IMR-90 (cell line): ENCODE results near the gene CIT.

Source experiments
- BHLHE40 ChIP-seq: fragments of 150-350 bp; IDR thresholded peaks from 2 replicates; pipeline ENCODE4 v1.6.1; 2016; ENCODE audit warnings: mild to moderate bottlenecking, low read depth, low read length
- FOS ChIP-seq: fragments of 150-350 bp; IDR thresholded peaks from 2 replicates; pipeline ENCODE4 v1.6.1; 2016; ENCODE audit warnings: low read depth, low read length
- MAZ ChIP-seq: IDR thresholded peaks from 2 replicates; pipeline ENCODE4 v1.6.1; 2012; ENCODE audit warnings: low read depth, mild to moderate bottlenecking, low read length, improper control_type of control experiment, moderate library complexity, borderline replicate concordance
- NFE2L2 ChIP-seq: fragments of 150-350 bp; IDR thresholded peaks from 2 replicates; pipeline ENCODE4 v1.6.1; 2016; ENCODE audit warnings: low read depth, mild to moderate bottlenecking, low read length
- POLR2A ChIP-seq: IDR thresholded peaks from 2 replicates; pipeline ENCODE4 v1.6.1; 2012; ENCODE audit warnings: mild to moderate bottlenecking, low read depth, low read length
- RAD21 ChIP-seq: IDR thresholded peaks from 2 replicates; pipeline ENCODE4 v1.6.1; 2012; ENCODE audit warnings: low read length, improper control_type of control experiment
- RCOR1 ChIP-seq: IDR thresholded peaks from 2 replicates; pipeline ENCODE4 v1.6.1; 2012; ENCODE audit warnings: mild to moderate bottlenecking, low read length, improper control_type of control experiment; ENCODE audit not compliant: insufficient replicate concordance
- SMC3 ChIP-seq: fragments of 150-350 bp; IDR thresholded peaks from 2 replicates; pipeline ENCODE4 v1.6.1; 2016; ENCODE audit warnings: low read depth, mild to moderate bottlenecking, antibody characterized with exemption, low read length, moderate library complexity
- TF ChIP-seq, protein P1 (sequence below): conservative IDR thresholded peaks from 2 replicates; pipeline ENCODE4 v1.5.1; 2012; ENCODE audit warnings: mild to moderate bottlenecking, low read depth, low read length, improper control_type of control experiment
- TF ChIP-seq, protein P2 (sequence below): fragments of 150-350 bp; IDR thresholded peaks from 2 replicates; pipeline ENCODE4 v1.6.1; 2017; ENCODE audit warnings: mild to moderate bottlenecking, antibody characterized with exemption, low read length, low read depth
- TF ChIP-seq, protein P3 (sequence below): fragments of 150-350 bp; IDR thresholded peaks from 2 replicates; pipeline ENCODE4 v1.6.1; 2016; ENCODE audit warnings: low read depth, mild to moderate bottlenecking, low read length, moderate library complexity, borderline replicate concordance

DNA sequence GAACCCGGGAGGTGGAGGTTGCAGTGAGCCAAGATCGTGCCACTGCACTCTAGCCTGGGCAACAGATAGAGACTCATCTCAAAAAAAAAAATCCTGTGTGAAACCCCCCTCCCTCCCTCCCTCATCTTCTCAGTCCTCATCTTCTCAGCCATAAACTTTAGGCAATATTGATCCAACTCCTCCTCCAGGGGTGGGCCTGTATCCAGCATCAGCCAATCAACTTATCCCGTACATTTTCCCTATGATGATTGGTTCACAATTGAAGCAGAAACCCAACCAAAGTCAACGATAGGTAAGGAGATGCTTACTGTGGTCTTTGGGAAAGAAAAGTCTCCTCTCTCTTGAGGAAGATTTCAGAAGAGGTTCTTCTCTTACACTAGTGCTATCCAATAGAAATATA is 33.5 kb upstream of the CIT start:
- TF ChIP-seq RAD21 (no peak), BHLHE40 (no peak), POLR2A (no peak), FOS (no peak), SMC3 (no peak), MAZ (no peak), NFE2L2 (no peak), RCOR1 (no peak)
- TF ChIP-seq, protein P1, sequence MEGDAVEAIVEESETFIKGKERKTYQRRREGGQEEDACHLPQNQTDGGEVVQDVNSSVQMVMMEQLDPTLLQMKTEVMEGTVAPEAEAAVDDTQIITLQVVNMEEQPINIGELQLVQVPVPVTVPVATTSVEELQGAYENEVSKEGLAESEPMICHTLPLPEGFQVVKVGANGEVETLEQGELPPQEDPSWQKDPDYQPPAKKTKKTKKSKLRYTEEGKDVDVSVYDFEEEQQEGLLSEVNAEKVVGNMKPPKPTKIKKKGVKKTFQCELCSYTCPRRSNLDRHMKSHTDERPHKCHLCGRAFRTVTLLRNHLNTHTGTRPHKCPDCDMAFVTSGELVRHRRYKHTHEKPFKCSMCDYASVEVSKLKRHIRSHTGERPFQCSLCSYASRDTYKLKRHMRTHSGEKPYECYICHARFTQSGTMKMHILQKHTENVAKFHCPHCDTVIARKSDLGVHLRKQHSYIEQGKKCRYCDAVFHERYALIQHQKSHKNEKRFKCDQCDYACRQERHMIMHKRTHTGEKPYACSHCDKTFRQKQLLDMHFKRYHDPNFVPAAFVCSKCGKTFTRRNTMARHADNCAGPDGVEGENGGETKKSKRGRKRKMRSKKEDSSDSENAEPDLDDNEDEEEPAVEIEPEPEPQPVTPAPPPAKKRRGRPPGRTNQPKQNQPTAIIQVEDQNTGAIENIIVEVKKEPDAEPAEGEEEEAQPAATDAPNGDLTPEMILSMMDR, result no peak
- TF ChIP-seq, protein P2, sequence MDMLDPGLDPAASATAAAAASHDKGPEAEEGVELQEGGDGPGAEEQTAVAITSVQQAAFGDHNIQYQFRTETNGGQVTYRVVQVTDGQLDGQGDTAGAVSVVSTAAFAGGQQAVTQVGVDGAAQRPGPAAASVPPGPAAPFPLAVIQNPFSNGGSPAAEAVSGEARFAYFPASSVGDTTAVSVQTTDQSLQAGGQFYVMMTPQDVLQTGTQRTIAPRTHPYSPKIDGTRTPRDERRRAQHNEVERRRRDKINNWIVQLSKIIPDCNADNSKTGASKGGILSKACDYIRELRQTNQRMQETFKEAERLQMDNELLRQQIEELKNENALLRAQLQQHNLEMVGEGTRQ, result no peak
- TF ChIP-seq, protein P3, sequence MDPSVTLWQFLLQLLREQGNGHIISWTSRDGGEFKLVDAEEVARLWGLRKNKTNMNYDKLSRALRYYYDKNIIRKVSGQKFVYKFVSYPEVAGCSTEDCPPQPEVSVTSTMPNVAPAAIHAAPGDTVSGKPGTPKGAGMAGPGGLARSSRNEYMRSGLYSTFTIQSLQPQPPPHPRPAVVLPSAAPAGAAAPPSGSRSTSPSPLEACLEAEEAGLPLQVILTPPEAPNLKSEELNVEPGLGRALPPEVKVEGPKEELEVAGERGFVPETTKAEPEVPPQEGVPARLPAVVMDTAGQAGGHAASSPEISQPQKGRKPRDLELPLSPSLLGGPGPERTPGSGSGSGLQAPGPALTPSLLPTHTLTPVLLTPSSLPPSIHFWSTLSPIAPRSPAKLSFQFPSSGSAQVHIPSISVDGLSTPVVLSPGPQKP, result no peak
